Stimulated activated CD4-positive, alpha-beta T cell treated with anti-CD3 and anti-CD28 coated beads, Interleukin-1b, Interleukin-23, amount 100 ng/mL, for 4 hours (primary cell): ENCODE measurements around the gene CIAO3.

Experiments
- DNase-seq, 2 donors: peaks; one replicate each; pipeline ENCODE4 v3.0.0-alpha.2; 2020; ENCODE audit warnings: low read depth in 2 of 2

CIAO3 gene

DNA sequence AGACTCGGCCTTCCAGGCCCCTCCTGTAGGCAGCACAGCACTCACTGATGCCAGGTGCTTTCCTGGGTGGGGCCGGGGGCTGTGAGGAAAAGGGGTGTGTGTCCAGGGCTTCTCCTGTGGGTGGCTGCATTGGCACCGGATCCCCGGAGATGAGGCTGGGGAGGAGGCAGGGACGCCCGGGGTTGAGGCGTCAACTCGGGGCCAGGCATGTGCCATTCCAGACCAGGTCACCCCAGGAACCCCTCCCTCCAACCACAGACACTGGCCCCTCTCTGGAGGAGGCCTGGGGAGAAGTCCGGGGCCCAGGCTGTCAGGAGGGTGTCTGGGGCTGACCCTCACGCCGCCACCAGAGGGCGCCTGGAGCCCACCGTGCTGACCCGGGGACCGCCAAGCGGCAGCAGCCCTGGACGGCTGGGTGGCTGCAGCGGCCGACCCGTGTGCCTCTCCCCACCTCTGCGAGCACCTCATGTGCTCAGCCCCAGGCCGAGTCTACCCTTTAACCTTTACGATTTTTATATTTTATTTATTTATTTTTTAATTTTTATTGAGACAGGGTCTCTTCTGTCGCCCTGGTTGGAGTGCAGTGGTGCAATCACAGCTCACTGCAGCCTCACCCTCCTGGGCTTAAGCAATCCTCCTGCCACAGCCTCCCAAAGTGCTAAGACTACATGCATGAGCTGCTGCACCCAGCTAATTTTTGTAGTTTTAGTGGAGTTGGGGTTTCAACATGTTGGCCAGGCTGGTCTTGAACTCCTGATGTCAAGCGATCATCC lies 29.1 kb downstream of the CIAO3 start:
- peak; percentile 74 to 81 for DNase-seq

DNA sequence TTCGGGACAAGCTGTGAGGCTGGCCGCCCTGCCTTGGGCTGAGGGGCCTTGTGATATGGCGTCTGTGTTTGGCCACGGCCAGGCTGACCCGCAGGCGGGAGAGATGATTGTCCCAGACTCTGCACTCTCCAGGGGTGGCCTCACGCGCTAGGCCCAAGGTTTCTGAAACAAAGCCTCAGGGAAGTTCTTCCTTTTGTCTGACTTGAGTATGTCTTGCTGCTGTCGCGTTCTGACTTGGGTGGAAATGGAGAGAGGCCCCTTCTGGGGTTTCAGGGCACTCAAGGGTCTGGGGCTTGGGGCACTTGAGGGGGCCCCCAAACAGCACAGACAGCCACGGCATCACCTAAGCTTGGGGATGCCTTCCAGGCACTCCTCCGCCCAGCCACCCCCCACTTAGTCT lies 29.7 kb downstream of the CIAO3 start:
- no peak for DNase-seq

DNA sequence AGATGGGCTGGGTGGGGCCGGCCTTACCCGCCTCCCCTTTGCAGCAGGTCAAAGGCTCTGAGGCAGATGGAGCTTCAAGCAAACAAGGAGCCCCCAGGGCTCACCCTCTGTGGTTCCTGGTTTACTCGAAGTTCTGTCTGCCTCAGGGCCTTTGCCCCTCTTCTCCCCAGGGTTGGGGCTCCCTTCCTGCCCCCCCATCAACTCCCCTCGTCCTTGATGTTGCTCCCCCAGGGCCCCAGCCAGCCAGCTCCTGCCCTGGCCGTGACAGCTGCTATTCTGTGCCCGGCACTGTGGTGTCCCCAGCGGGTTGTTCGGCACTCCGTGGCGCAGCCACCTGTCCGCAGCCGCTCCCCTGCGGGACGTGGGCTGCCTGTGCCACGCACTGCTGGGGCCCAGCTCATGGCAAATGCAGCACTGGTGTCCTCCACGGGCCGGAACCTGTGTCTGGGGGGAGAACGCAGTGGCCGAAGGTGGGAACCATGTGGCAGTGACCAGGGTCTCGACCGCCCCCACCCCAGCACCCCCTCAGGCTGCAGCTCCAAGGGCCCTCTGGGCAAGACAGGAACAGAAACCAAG lies 30.2 kb downstream of the CIAO3 start:
- no peak for DNase-seq

- DNase-seq = no peak
Observed at GRCh38 chr16:709566-710499, 31.0 kb downstream of the CIAO3 start.

DNA sequence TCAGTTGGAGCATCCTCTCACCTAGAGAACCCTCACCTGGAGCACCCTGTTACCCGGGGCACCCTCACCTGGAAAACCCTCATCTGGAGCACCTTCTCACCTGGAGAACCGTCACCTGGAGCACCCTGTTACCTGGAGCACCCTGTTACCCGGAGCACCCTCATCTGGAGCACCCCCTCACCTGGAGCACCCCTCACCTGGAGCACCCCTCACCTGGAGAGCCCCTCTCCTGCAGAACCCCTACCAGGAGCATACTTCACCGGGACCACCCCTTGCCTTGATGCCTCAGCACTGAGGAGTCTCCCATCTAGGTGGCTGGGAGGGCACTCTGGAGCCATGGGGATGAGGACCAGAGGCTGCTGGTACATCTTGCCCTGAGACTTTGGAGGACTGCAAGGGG lies 31.8 kb downstream of the CIAO3 start:
- DNase-seq = no peak

- no peak for DNase-seq
Observed at GRCh38 chr16:708019-708418, 32.8 kb downstream of the CIAO3 start.

GRCh38 chr16:707062-707538 lies 33.7 kb downstream of the CIAO3 start:
- no peak for DNase-seq

DNA sequence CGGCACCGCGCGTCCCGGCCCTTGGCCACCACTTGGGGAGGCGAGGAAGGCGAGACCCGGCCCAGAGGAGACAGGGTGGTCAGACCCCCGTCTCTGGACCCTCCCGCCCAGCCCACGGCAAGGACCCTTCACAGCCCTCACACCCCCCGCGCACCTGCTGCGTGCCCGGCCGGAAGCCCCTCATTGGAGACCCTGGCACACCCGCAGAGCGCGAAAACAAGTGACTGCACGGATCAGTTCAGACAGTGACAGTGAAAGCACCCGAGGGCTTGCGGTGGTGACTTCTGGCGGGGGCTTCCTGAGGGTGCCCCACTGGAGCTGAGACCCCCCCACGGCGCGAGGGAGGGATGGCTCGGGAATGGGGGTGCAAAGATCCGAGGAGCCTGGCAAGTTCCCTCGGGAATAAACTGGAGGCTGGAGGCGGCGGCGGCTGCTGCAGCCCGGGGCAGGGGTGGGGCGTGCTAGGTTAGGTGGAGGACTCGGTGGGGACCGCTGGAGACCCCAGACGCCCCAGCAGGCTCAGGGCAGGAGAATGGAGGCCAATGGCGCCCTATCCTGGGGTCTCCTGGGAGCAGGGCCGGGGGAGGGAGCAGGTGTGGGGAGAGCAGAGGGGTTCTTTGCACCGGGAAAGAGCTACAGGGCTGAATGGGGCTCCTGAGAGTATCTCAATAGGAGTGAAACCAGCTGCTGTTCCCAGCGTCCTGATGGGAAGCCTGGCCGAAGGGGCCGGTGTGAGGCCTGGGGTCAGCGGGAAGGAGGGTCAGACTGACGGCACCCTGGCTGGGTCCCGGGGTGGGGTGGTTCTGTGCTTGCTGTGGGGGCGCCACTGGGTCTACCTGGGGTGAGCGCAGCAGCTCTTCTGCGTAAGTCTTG lies 34.4 kb downstream of the CIAO3 start:
- DNase-seq = no peak

DNA sequence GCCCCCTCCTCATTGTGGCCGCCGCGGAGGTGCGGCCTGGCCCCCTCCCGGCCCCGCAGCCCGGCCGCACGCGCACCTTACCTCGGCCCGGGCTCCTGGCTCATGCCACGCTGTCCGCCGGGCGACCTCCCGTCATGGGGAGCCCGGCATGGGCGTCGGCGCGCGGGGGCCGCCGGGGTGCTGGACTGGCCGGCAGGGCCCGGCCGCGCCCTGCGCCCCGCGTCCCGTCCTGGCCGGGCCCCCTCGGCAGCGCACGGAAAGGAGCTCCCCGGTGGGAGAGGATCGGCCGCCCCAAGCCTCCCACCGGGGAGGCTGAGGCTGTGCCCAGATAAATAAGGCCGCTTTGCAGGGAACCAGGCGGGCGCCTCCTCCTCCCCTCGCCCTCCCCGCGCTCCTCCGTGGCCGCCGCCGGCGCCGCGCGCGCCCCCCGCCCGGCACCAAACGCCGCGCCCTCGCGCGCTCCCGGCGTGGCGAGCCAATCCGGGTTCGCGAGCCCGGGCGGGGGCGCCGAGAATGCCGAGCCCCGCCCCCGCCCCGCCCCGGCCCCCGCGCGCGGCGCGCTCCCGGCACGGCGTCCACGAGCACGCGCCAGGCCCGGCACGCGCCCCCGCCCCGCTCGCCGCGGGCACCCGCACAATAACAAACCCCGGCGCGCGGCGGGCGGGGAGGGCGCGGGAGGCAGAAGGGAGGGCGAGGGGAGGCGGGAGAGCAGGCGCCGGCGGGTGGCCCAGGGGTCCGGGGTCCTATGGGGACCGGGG lies 35.2 kb downstream of the CIAO3 start, which contains the start of gene FBXL16:
TSS of gene FBXL16 (minus strand) at position 371 of the 758 bp plus-strand sequence. CDS start 8,396 bp downstream, outside the sequence.
- DNase-seq = no peak

DNA sequence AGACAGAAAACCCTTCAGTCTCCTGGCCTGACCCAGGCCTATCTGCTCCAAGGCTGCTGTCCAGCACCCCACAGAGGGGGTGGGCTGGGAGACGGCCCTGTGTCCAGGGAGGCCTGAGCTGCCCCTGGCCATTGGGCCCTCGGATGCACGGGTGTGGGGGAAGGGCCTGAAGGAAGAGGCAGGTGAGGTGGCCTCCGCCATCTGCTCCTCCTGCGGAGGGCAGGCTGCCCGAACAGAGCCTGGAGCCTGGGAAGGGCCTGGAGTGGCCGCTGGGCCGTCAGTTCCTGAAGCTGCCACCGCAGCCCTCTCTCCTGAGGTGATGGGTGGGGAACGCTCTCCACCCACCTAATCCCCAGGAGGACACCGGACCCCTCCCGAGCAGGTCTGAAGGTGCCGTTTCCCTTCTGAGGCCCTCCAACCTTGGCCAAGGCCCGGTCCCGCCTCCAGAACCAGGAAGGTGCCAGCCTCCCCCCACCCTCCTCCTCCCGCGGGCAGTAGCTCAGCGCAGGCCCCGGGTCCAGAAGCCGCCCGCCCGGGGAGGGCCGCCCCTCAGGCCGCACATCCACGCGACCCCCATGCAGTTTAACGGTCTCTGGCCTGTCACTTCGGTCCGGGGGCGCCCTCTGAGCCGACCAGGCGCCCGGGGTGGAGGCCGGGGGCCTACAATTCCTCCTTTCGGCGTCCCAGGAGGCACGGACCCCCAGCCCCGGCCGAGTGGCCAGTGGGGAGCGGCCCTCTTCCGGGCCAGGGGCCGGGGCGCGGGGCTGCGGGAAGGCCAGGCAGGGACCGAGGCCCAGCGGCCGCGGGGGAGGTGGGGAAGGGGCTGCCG lies 36.0 kb downstream of the CIAO3 start:
- DNase-seq = no peak

DNA sequence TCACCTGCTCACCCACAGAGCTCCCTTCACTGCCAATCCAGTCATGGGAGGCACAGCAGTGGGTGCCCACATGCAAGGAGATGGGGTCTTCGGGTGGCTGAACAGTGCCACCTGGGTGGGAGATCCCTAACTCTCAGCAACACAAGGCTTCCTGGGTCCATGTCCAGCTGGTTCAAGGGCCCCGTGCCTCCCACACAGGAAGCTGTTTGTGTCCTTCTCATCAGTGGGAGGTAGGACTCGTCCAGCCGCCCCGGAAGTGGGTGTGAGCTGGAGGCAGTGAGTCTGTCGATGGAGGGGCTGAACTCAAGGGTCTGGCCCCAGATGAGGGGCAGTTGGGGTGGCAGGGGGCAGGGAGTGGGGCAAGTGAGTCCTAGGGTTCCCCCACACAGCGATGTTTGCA lies 36.8 kb downstream of the CIAO3 start:
- no peak for DNase-seq

DNA sequence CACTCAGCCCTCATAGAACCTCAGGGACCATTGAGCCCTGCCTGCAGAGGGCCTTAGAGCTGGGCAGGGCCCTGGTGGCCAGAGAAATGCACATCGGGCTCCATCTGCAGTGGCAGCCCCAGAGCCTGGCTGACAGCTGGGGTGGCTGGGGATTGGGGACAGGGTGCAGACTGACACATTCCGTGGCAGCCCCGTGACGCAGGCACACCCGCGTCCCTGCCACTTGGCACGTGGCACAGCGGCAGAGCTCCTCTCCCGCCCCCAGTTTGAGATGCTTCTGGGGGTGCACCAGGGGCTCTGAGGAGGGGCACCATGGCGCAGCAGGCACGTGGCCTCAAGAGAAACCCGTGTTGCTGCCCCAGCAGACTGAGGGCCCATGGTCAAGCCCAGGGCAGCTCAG lies 37.4 kb downstream of the CIAO3 start:
- no peak for DNase-seq

- no peak for DNase-seq
Observed at GRCh38 chr16:702341-702740, 38.5 kb downstream of the CIAO3 start.

DNA sequence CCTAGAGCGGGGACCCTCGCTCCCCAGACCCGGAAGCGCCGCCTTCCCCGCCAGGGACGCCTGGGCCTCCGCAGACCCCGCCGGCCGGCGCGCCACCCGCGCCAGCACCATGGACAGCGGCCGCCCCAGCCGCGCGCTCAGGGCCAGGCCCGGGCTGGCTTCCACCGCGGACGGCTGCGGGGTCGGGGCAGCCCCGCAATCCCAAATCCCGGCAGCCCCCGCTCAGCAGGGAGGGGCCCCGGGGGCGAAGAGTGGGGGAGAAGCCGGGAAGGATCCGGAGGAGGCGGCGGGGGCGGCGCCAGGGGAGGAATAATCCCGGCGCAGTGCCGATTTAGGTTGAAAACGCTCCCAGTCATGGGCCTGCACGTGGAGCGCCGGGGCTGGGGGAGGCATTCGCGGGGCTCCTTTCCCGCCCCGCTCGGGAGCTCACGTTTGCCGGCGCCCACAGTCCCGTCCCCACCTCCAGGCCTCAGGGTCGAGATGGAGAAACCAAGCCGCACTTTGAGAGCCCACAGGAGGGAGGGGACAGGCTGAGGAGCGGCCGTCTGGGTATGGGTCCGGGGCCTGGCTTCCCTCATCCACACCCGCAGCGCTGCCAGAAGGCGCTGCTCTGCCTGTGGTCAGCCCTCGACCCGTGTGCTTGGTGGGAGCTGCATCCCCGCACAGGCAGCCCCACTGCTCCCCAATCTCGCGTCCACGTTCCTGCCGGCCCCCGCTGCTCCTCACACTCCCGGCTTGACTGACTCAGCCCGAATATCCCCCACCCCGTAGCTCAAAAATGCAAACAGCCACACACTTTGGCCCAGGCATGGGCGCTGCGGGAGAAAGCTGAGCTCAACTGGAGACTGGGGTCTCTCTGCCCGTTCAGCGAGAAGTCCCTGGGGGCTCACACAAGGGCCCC lies 39.9 kb downstream of the CIAO3 start:
- peak in 1 of 2 donors; percentile 50 for DNase-seq

DNA sequence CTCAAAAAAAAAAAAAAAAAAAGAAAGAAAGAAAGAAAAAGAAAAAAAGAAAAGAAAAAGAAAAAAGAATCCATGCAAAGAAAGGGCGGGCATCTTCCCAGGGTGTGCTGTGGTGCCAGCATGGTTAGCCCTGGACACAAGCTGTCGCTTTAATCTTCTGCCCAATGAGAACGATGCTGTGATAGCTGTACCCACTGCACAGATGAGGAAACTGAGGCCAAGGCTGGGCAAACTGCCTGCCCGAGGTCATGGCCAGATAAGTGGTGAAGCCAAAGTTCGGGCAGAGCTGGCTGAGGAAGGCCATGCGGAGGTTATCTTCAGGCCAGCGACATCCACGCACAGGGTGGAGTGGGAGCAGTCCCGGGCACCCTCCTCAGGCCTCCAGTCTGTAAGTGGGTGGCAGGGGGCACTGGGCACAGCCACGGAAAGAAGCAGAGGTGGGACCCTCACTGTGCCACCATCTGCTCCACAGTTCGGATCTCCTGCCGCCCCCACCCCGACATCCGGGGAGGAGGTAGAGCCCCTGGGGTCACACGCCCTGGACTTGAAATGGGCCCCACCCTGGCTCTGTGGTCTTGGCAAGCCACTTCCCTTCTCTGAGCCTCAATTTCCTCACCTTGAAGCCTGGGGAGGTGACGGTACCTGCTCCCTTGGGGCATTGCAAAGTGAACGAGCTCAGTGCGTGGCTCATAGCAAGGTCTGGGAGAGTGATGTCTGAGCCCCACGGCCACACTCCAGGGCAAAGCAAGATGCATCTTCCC lies 41.7 kb downstream of the CIAO3 start:
- no peak for DNase-seq

GRCh38 chr16:695355-696089 lies 45.3 kb downstream of the CIAO3 start:
- peak; percentile 66 to 67 for DNase-seq

- no peak for DNase-seq
Observed at GRCh38 chr16:694863-695354, 45.9 kb downstream of the CIAO3 start.
